ENCODE measurements around the gene TMSB4Y.

DNA sequence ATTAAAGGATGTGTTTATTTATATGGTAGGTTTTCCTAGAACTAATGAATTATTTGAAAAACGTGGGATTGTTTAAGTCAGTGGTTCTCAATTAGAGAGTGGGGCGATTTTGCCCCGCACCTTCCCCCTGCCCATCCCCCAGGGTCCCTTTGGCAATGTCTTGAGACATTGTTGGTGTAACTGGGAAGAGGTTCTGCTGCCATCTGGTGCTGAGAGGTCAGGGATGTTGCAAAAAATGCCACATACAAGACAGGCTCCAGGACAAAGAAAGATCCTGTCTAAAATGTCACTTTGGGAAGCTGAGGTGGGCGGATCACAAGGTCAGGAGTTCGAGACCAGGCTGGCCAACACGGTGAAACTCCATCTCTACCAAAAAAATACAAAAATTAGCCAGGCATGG lies 25.8 kb downstream of the TMSB4Y start:
- TF ChIP-seq, protein P1, sequence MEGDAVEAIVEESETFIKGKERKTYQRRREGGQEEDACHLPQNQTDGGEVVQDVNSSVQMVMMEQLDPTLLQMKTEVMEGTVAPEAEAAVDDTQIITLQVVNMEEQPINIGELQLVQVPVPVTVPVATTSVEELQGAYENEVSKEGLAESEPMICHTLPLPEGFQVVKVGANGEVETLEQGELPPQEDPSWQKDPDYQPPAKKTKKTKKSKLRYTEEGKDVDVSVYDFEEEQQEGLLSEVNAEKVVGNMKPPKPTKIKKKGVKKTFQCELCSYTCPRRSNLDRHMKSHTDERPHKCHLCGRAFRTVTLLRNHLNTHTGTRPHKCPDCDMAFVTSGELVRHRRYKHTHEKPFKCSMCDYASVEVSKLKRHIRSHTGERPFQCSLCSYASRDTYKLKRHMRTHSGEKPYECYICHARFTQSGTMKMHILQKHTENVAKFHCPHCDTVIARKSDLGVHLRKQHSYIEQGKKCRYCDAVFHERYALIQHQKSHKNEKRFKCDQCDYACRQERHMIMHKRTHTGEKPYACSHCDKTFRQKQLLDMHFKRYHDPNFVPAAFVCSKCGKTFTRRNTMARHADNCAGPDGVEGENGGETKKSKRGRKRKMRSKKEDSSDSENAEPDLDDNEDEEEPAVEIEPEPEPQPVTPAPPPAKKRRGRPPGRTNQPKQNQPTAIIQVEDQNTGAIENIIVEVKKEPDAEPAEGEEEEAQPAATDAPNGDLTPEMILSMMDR (conservative IDR thresholded peaks at IDR 0.05), result no peak
- TF ChIP-seq ZFX (IDR thresholded peaks at IDR 0.05), result no peak

All from C4-2B (cell line).